ENCODE measurements around the gene INCENP.

INCENP gene

GRCh38 chr11:62141111-62142042 is 17.6 kb downstream of the INCENP start:
- no peak for DNase-seq (ENCODE audit: low spot score)

DNA sequence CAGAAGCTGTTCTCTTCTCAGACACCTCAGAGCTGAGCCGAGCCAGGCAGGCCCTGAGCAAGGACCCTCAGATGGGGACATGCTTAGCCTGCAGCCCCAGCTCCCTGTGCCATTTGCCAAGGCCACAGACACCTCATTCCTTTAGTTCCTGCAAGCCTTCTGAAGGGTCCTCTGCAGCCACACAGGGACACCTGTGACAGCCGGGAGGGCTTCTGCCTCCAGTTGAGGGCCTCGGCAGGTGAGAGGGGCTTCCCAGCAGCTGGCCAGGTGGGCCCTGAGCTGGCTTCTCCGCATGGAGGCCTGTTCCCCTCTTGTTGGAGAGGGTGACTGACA is 18.2 kb downstream of the INCENP start:
- no peak for DNase-seq (ENCODE audit: low spot score)

- no peak for DNase-seq (ENCODE audit: low spot score)
Observed at GRCh38 chr11:62142921-62143320, 19.1 kb downstream of the INCENP start.

DNA sequence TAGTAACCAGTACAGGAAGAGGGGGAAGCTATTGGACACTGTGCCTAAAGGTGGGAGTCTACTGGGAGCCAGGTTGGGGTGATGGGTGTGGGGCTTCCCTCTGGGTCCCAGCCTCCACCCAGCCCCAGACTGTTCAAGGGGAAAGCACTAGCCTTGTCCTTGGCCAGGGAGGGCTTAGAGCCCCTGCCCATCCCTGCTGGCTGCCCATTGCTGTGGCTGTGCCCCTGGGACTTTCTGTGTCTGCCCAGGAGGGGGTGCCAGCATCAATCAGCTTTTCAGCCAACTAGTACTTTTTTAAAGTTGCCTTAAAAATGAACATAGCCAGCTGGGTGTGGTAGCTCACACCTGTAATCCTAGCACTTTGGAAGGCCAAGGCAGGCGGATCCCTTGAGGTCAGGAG is 19.9 kb downstream of the INCENP start:
- DNase-seq (ENCODE audit: low spot score) = no peak

GRCh38 chr11:62144641-62145255 is 20.9 kb downstream of the INCENP start:
- no peak for DNase-seq (ENCODE audit: low spot score)

DNA sequence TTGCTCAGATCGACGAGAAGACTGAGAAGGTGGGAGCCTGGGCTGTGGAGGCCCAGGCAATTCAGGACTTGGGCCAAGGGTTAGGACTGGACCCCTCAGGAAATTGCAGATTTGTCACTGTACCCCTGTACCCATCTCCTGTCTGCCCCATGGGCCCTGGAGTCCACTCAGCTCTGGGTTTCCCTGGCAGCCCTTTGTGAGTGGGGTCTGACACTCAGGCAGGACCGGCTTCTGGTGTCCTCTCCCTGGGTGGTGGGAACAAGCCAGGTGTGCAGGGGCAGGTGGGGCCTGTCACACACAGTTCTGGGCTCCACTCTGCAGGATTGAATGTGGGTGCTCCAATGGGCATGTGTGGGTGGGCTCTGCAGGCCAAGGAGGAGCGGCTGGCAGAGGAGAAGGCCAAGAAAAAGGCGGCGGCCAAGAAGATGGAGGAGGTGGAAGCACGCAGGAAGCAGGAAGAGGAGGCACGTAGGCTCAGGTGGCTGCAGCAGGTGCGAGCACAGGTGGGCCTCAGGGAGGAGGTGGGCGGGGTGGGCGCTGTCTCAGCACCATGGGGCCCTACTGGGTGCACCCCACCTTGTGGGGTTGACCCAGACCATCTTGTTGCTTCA is 21.6 kb downstream of the INCENP start:
- no peak for DNase-seq (ENCODE audit: low spot score)

DNA sequence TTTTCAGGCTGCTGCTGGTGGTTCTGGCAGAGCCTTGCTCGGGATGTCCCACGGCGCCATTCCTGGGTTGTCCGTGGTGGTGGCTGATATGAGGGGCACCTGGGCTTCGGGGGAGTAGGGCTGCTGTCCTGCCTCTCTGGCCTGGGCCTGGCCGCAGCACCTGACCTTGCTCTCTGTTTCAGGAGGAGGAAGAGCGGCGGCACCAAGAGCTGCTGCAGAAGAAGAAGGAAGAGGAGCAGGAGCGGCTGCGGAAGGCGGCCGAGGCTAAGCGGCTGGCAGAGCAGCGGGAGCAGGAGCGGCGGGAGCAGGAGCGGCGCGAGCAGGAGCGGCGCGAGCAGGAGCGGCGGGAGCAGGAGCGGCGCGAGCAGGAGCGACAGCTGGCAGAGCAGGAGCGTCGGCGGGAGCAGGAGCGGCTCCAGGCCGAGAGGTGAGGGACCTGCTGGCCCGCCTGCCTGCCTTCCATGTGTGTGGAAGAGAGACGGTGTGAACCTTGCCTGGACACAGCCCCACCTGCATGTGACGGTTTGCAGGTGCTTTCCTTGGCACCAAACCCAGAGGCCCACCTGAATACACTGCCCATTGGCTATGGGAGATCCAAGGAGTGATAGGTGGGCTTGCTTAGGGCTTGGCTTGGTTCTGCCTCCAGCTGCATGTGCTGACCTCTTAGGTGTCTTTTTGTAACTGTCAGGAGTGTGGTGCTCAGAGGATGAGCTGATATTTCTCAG is 22.8 kb downstream of the INCENP start:
- no peak for DNase-seq (ENCODE audit: low spot score)

- no peak for DNase-seq (ENCODE audit: low spot score)
Observed at GRCh38 chr11:62147545-62147944, 23.7 kb downstream of the INCENP start.

DNA sequence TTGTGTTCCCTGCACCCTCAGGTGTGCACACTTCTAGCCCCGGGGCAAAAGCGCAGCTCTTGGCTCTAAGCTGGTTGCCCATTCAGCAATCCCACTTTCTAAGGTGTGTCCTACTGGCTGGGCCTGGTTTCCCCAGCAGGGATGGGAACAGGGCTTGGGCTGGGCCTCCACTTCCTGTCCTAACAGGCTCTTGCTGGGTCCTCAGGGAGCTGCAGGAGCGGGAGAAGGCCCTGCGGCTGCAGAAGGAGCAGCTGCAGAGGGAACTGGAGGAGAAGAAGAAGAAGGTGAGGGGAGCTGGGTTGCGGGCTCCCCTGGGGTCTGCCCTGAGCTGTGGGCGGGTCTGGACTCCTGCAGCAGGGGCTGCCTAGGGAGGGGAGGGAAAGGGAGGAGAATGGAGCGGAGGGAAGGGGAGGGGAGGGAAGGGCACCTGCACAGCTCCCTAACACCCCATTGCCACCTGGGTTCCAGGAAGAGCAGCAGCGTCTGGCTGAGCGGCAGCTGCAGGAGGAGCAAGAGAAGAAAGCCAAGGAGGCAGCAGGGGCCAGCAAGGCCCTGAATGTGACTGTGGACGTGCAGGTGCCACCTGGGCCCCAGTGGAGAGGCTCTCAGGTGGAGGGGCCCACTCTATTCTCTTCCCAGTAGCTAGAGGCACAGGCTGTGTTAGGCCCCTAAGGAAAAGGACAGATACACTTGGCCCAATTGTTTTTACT is 24.6 kb downstream of the INCENP start:
- DNase-seq (ENCODE audit: low spot score) = no peak

DNA sequence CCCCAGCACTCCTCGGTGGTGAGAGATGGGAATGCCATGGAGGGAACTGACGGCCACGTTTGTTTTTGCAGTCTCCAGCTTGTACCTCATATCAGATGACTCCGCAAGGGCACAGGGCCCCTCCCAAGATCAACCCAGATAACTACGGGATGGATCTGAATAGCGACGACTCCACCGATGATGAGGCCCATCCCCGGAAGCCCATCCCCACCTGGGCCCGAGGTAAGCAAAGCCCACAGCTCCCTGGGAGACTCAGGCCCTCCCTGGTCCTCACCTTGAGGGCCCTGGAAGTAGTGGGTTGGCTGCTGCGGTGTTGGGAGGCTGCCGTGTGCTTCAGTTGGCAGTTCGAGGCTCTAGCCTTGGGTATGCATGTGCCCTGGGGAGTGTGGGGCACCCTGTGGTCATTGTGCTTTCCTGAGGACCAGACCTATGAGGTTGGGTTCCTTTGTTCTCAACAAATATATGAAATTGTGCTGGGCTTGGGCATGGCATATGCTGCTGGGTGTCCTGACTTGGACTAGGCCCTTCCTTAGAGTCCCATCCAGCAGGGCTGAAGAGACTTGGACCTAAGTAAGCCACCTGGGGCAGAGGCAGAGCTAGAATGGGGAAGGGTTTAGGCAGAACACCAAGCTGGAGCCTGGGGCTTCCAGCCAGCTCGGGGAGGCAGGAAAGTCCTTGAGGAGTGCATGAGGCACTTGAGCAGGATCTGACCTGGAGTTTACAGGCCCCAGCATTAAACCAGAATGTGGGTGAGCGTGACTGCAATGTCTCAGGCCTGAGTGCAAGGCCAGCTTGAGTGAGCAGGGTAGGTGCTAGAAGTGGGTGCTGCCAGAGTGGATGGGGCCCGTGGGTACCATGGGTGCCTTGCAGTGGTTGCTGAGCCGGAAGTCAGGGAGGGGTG is 26.4 kb downstream of the INCENP start:
- DNase-seq (ENCODE audit: low spot score) = no peak

DNA sequence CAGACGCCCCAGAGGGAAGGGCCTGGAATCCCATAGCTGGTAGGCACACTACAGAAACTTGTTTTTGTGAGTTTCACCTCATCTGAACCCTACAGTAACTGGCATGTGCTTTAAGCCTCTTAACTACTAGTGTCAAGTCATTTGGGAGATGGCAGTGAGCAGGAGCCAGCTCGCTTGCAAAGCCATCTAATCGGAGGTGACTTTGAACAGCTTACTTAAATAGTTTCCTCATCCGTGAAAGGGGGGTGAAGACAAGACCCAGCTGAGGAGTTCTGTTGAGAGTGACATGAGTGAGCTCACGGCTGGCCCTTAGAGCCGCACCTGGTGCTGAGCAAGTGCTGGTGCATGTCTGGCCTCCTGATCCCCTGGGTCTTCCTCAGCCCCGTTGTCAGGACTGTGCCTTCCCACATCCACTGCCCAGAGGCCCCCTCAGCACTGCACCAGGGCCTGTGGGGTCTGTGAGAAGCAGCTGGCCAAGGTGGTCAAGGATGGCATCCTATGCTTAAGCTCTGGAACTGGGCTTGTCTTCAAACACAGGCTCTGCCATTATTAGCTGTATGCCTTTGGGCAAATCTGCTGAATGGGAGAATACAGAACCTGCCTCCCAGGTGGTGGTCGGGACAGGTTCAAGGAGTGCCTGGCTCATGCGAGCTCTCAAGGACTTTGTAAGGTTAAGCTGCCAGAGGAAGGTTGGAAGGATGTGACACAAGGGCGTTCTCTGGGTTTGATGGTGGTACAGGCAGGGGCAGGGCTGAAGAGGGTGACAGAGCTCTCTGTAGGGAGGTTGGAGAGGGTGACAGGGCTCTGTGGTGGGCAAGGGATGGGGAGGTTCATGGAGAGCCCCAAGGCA is 27.3 kb downstream of the INCENP start:
- no peak for DNase-seq (ENCODE audit: low spot score)

DNA sequence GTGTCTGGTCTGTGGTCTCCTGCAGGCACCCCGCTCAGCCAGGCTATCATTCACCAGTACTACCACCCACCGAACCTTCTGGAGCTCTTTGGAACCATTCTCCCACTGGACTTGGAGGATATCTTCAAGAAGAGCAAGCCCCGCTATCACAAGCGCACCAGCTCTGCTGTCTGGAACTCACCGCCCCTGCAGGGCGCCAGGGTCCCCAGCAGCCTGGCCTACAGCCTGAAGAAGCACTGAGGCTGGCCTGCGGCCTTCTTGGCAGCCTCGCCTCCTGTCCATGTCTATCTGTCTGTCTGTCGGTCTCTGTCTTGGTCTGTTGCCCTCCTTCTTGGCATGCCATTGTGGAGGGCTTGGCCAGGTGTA is 27.9 kb downstream of the INCENP start:
- no peak for DNase-seq (ENCODE audit: low spot score)

DNA sequence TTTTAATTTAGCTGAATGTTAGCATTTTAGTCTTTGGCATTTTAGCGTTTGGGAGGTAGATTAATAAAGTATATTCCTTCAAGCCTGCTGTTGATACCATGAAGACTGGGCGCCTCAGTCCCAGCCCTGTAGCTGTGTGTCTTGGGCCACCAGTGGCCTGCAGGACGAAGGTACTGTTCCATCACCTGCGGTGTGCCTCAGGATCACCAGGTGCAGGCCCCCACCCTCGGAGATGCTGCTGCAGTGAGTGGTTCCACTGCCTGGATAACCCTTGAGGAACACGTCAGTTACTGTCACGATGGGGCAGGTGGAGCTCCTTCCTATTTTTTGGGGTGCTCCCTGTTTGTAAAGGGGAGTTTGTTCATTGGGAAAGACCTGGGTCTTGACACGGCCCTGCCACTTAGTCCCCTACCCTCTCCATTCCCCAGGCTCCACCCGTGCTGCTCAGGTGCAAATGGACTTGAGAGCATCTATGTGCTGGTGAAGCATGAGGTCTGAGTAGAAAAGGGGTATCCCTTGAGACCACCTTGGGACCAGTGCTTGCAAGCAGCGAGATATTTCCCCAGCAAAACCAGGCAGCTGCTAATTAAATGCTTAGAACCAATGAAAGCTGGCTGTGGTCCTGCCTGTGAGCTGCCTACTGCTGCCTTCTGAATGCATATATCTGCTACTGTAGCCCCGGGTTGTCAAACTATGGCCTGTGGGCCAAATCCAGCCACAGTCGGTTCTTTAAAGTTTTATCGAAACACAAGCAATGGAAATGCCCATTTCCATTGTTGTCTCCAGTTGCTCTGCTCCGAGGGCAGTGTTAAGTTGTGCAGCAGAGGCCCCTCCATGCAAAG is 28.7 kb downstream of the INCENP start:
- no peak for DNase-seq (ENCODE audit: low spot score)

DNA sequence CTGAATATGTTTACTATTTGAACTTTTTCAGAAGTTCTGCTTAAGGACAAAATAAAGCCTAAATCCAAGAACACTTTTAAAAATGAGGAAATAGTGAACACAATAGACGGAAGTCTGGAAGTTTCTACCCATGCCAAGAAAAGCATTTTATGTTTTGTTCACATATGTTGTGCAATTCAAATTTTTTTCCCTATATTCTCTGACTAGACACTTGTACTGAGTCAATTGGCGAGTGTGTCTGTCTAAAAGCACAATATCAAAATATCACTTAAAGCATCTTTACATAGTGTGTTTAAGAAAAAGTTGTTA is 29.2 kb downstream of the INCENP start:
- no peak for DNase-seq (ENCODE audit: low spot score)

GRCh38 chr11:62153617-62154016 is 29.8 kb downstream of the INCENP start:
- no peak for DNase-seq (ENCODE audit: low spot score)

- DNase-seq (ENCODE audit: low spot score) = no peak
Observed at GRCh38 chr11:62157603-62158002, 33.8 kb downstream of the INCENP start.

DNA sequence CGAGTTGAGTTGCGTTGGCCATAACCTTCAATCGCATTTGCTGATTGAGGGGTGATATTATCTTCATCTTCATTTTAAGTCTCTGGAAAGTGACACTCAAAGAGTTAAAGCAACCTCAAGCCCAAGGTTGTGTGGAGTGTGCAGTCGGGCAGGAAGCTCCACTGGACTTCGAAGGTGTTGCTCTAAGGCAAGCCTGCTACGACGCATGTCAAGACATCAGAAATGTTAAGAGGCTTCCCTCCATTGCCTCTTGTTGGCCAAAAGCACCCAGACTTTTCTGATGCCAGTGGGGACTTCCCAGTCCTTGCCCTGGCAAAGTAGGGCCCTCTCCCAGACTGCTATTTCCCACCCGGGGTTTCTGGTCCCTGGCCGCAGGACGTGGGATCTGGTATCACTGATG is 42.6 kb downstream of the INCENP start:
- no peak for DNase-seq (ENCODE audit: low spot score)

DNA sequence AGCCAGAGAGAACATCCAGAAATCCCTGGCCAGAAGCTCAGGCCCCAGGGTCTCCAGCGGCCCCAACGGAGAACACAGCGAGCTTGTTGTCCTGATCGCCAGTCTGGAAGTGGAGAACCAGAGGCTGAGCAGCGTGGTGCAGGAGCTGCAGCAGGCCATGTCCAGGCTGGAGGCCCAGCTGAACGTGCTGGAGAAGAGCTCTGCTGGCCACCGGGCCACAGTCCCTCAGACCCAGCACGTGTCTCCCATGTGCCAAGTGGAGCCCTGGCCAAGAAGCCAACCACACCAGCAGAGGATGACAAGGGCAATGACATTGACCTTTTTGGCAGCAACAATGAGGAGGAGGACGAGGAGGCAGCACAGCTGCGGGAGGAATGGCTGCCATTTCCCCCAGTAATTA is 45.6 kb downstream of the INCENP start:
- no peak for DNase-seq (ENCODE audit: low spot score)

GRCh38 chr11:62169935-62170334 is 46.1 kb downstream of the INCENP start:
- DNase-seq (ENCODE audit: low spot score) = no peak

All from kidney tubule cell (primary cell).